Measurements from ENCODE around the gene TGM4.
A peak's percentile ranks its signal among the peaks of the same experiment; 100 is the strongest.

The TGM4 gene

DNA sequence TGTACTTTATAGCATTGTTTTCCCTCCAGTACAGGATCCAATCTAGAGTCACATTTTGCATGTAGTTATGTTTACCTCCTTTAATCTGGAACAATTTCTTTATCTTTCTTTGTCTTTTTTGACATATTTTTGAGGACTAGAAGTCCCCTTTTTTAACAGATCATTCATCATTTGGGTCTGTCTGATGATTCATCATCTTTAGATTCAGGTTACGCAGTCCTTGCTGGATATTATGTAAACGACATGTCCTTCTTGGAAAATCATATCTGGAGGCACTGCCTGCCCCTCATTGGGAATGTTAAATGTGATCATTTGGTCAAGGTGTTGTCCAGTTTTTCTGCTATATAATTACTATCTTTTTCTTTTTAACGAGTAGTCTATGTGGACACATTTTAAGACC, 18.3 kb downstream of the TGM4 start:
- Mint-ChIP-seq H3K4me1 (no peaks in the 10 kb centered on the region), H3K36me3 (ENCODE audit: low read depth) (no peaks in the 10 kb centered on the region), H3K27ac (no peak overlapping the region), H3K27me3 (no peaks in the 10 kb centered on the region), H3K9me3 (no peaks in the 10 kb centered on the region), H3K4me3 (no peak overlapping the region)
- DNase-seq (no peak), ATAC-seq (no peak)

DNA sequence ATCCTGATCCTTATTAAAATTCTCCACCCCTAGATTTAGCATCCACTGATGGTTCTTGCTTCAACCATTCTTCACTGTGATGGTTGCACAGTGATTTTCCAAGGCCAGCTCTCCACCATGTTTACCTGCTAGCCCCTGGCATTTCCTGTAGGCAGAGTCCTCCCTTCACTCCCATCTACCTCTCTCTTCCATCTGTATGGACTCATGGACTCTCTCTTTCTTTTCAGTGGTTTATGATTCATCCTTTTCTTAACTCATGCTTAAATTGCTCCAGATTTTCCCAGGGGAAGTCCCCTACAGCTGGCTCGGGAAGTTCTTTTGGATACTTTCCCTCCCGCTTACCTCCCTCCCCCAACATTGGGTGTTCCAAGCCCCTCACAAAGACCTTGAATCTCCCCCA, 18.7 kb downstream of the TGM4 start:
- no peak overlapping the region for H3K27ac Mint-ChIP-seq

GRCh38 chr3:44894485-44894884, 20.1 kb downstream of the TGM4 start:
- no peak for ATAC-seq
- H3K4me1 Mint-ChIP-seq = no peaks in the 10 kb centered on the region
- DNase-seq = no peak
- H3K9me3 Mint-ChIP-seq = no peaks in the 10 kb centered on the region
- no peaks in the 10 kb centered on the region for H3K36me3 Mint-ChIP-seq (ENCODE audit: low read depth)
- no peak overlapping the region for H3K4me3 Mint-ChIP-seq
- H3K27ac Mint-ChIP-seq = no peak overlapping the region
- no peaks in the 10 kb centered on the region for H3K27me3 Mint-ChIP-seq

More for the DNA sequence above, 18.7 kb downstream of the TGM4 start:
- H3K4me3 Mint-ChIP-seq = no peak overlapping the region
- ATAC-seq (no peak), DNase-seq (no peak)
- no peaks in the 10 kb centered on the region for H3K36me3 Mint-ChIP-seq (ENCODE audit: low read depth)
- H3K27me3 Mint-ChIP-seq = no peaks in the 10 kb centered on the region
- H3K9me3 Mint-ChIP-seq = no peaks in the 10 kb centered on the region
- H3K4me1 Mint-ChIP-seq = no peaks in the 10 kb centered on the region

DNA sequence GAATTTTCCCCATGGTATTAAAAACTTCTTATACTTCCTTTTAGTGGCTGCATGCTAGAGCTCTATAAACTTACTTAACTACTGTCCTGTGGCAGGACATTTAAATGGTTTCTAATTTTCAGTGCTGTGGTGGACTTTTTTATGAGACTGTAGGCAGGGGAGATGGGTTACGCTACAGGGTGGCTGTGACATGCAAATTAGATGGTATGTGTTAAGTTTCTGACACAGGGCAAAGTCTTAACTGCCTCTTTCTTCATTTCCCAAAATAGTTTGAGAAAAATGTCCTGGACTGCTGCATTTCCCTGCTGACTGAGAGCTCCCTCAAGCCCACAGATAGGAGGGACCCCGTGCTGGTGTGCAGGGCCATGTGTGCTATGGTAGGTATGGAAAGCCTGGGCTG, 22.0 kb downstream of the TGM4 start:
- H3K27ac Mint-ChIP-seq = no peak overlapping the region
- H3K4me3 Mint-ChIP-seq = no peak overlapping the region
- H3K27me3 Mint-ChIP-seq = peaks cover 5% of the 10 kb centered on the region
- H3K4me1 Mint-ChIP-seq = no peaks in the 10 kb centered on the region
- no peaks in the 10 kb centered on the region for H3K9me3 Mint-ChIP-seq
- no peaks in the 10 kb centered on the region for H3K36me3 Mint-ChIP-seq (ENCODE audit: low read depth)
- DNase-seq (no peak), ATAC-seq (no peak)

DNA sequence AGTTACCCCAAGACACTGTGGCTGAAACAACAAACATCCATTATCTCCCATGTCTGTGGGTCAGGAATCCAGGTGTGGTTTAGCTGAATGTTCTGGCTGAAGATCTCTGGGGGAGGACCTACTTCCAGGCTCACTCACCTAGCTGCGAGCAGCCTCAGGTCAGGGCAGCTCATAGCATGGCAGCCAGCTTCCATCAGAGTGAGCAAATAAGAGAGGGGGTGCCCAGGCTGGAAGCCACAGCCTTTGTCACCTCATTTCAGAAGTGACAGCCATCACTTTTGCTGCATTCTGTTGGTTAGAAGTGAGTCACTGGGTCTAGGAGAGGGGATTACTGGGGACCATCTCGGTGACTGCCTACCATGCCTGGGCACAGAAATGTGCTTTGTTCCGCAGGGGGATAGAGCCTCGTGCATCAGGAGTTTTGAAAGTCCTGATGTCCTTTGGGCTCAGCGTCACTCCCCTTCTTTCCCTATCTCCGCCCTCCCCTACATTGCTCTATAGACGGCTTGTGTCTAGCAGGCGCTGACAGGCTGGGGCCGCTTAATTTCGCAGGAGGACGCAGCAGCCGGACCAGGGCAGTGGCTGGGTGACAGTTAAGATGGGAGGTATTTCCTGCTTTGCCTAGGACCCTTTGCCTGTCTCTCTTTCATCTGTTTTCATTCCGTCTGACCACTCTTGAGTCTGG, 25.4 kb downstream of the TGM4 start:
- no peak overlapping the region for H3K27ac Mint-ChIP-seq
- DNase-seq = no peak
- H3K9me3 Mint-ChIP-seq = no peaks in the 10 kb centered on the region
- ATAC-seq = peak; percentile 57
- H3K36me3 Mint-ChIP-seq (ENCODE audit: low read depth) = no peaks in the 10 kb centered on the region
- no peaks in the 10 kb centered on the region for H3K4me1 Mint-ChIP-seq
- H3K27me3 Mint-ChIP-seq = peaks cover 5% of the 10 kb centered on the region
- H3K4me3 Mint-ChIP-seq = no peak overlapping the region

- DNase-seq = no peak
- H3K36me3 Mint-ChIP-seq (ENCODE audit: low read depth) = no peaks in the 10 kb centered on the region
- ATAC-seq = no peak
- H3K4me1 Mint-ChIP-seq = no peaks in the 10 kb centered on the region
- peaks cover 8% of the 10 kb centered on the region for H3K27me3 Mint-ChIP-seq
- H3K4me3 Mint-ChIP-seq = no peak overlapping the region
- no peaks in the 10 kb centered on the region for H3K9me3 Mint-ChIP-seq
- H3K27ac Mint-ChIP-seq = no peak overlapping the region
These were observed 28.2 kb downstream of the TGM4 start for GRCh38 chr3:44902628-44903027.

GRCh38 chr3:44903314-44903713, 28.9 kb downstream of the TGM4 start:
- no peak overlapping the region for H3K27ac Mint-ChIP-seq
- H3K9me3 Mint-ChIP-seq = no peaks in the 10 kb centered on the region
- DNase-seq (no peak), ATAC-seq (no peak)
- no peaks in the 10 kb centered on the region for H3K36me3 Mint-ChIP-seq (ENCODE audit: low read depth)
- H3K4me1 Mint-ChIP-seq = no peaks in the 10 kb centered on the region
- H3K4me3 Mint-ChIP-seq = no peak overlapping the region
- peaks cover 8% of the 10 kb centered on the region for H3K27me3 Mint-ChIP-seq

GRCh38 chr3:44903751-44904150, 29.3 kb downstream of the TGM4 start:
- Mint-ChIP-seq H3K4me3 (no peak overlapping the region), H3K27me3 (peaks cover 11% of the 10 kb centered on the region), H3K36me3 (ENCODE audit: low read depth) (no peaks in the 10 kb centered on the region), H3K4me1 (no peaks in the 10 kb centered on the region), H3K9me3 (no peaks in the 10 kb centered on the region), H3K27ac (no peak overlapping the region)
- DNase-seq = no peak
- ATAC-seq = no peak

DNA sequence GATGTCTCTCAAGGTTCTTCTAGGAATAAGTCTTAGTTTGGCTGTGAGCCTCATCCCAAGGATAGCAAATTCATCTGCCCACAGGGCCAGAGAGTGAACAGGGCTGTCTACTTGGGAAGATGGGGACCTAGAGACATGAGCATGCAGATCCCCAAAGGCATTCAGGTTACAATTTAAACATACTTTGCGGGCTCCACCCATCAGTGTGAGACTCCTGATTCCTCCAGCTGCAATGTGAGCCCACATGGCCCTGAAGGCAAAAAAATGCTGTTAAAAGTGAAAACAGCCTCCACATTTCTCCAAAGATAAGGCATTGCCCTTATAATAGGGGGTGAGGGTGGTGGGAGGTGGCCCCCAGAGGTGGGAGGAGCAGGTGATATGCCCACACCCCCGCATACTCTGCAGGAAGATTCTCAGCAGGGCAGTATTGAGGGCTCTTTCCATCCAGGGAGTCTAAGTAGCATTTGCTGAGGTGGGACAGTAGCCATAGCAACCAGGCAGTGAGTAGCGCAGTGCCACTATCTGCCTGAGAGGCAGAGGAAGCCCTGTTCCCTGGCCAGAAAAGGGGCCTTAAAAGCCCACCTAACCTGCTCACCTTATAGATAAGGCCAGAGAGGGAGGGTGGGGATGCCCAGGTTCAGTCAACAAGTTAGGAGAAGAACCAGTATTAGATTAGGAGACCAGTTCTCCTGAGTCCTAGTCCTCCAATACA, 31.2 kb downstream of the TGM4 start:
- H3K9me3 Mint-ChIP-seq = no peaks in the 10 kb centered on the region
- ATAC-seq = no peak
- H3K4me3 Mint-ChIP-seq = no peak overlapping the region
- peaks cover 18% of the 10 kb centered on the region for H3K27me3 Mint-ChIP-seq
- DNase-seq = no peak
- no peak overlapping the region for H3K27ac Mint-ChIP-seq
- H3K36me3 Mint-ChIP-seq (ENCODE audit: low read depth) = no peaks in the 10 kb centered on the region
- H3K4me1 Mint-ChIP-seq = no peaks in the 10 kb centered on the region

DNA sequence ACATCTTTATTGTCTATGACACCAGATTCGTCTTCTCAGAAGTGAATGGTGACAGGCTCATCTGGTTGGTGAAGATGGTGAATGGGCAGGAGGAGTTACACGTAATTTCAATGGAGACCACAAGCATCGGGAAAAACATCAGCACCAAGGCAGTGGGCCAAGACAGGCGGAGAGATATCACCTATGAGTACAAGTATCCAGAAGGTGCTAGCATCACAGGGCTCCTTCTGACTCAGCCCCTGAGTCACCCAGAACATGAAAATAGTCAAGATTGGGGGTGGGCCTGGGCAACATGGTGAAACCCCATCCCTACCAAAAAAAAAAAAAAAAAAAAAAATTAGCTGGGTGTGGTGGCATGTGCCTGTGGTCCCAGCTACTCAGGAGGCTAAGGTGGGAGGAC, 32.6 kb downstream of the TGM4 start:
- Mint-ChIP-seq H3K27ac (no peak overlapping the region), H3K4me1 (no peaks in the 10 kb centered on the region), H3K9me3 (no peaks in the 10 kb centered on the region)

DNA sequence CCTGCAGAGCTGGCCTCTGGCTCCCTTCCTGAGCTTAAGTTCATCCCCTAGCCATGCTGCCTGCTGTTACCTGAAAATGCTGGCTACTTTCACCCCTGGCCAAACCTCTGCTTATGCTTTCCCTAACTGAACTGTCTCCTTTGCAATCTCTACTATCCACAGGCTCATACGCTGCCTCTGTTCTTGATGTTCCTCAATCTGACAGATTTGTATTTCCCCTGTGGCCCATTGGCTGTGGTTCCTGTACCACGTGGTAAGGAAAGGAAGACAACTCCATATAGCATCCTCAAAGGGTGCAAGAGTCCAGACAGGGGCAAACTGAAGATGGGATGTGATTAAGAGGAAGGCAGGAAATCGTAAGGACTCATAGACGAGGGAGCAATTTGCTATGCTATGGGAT, 33.2 kb downstream of the TGM4 start:
- H3K4me1 Mint-ChIP-seq = no peaks in the 10 kb centered on the region
- H3K4me3 Mint-ChIP-seq = no peak overlapping the region
- no peak for DNase-seq
- peaks cover 17% of the 10 kb centered on the region for H3K27me3 Mint-ChIP-seq
- no peak for ATAC-seq
- no peaks in the 10 kb centered on the region for H3K9me3 Mint-ChIP-seq
- no peaks in the 10 kb centered on the region for H3K36me3 Mint-ChIP-seq (ENCODE audit: low read depth)
- no peak overlapping the region for H3K27ac Mint-ChIP-seq

More for the DNA sequence above, 32.6 kb downstream of the TGM4 start:
- peaks cover 17% of the 10 kb centered on the region for H3K27me3 Mint-ChIP-seq
- ATAC-seq (peak; percentile 75), DNase-seq (peak; percentile 17)
- no peaks in the 10 kb centered on the region for H3K36me3 Mint-ChIP-seq (ENCODE audit: low read depth)
- no peak overlapping the region for H3K4me3 Mint-ChIP-seq

GRCh38 chr3:44909063-44909462, 34.7 kb downstream of the TGM4 start:
- Mint-ChIP-seq H3K4me1 (no peaks in the 10 kb centered on the region), H3K4me3 (no peak overlapping the region), H3K27ac (no peak overlapping the region), H3K36me3 (ENCODE audit: low read depth) (no peaks in the 10 kb centered on the region), H3K9me3 (no peaks in the 10 kb centered on the region), H3K27me3 (peaks cover 17% of the 10 kb centered on the region)
- DNase-seq = no peak
- no peak for ATAC-seq

- no peak overlapping the region for H3K4me3 Mint-ChIP-seq
- peaks cover 17% of the 10 kb centered on the region for H3K27me3 Mint-ChIP-seq
- DNase-seq (no peak), ATAC-seq (no peak)
- no peak overlapping the region for H3K27ac Mint-ChIP-seq
- no peaks in the 10 kb centered on the region for H3K36me3 Mint-ChIP-seq (ENCODE audit: low read depth)
- H3K4me1 Mint-ChIP-seq = no peaks in the 10 kb centered on the region
- no peaks in the 10 kb centered on the region for H3K9me3 Mint-ChIP-seq
These were observed 36.3 kb downstream of the TGM4 start for GRCh38 chr3:44910693-44911092.

- H3K27ac Mint-ChIP-seq = no peak overlapping the region
- H3K4me1 Mint-ChIP-seq = no peaks in the 10 kb centered on the region
- no peak overlapping the region for H3K4me3 Mint-ChIP-seq
- ATAC-seq = peak; percentile 79
- peaks cover 9% of the 10 kb centered on the region for H3K27me3 Mint-ChIP-seq
- no peaks in the 10 kb centered on the region for H3K9me3 Mint-ChIP-seq
- DNase-seq = peak; percentile 67
- H3K36me3 Mint-ChIP-seq (ENCODE audit: low read depth) = no peaks in the 10 kb centered on the region
These were observed 39.6 kb downstream of the TGM4 start for GRCh38 chr3:44913868-44914468.

GRCh38 chr3:44914936-44915335, 40.5 kb downstream of the TGM4 start:
- no peaks in the 10 kb centered on the region for H3K27me3 Mint-ChIP-seq
- DNase-seq (no peak), ATAC-seq (no peak)
- no peak overlapping the region for H3K4me3 Mint-ChIP-seq
- no peak overlapping the region for H3K27ac Mint-ChIP-seq
- H3K36me3 Mint-ChIP-seq (ENCODE audit: low read depth) = no peaks in the 10 kb centered on the region
- no peaks in the 10 kb centered on the region for H3K9me3 Mint-ChIP-seq
- no peaks in the 10 kb centered on the region for H3K4me1 Mint-ChIP-seq
